ENCODE data around the gene CCNL2.
"Not testable (repeated sequence)": the region's sequence is repeated elsewhere in the genome, so short reads cannot be mapped to it uniquely, and the experiment has no call there.

The CCNL2 gene

DNA sequence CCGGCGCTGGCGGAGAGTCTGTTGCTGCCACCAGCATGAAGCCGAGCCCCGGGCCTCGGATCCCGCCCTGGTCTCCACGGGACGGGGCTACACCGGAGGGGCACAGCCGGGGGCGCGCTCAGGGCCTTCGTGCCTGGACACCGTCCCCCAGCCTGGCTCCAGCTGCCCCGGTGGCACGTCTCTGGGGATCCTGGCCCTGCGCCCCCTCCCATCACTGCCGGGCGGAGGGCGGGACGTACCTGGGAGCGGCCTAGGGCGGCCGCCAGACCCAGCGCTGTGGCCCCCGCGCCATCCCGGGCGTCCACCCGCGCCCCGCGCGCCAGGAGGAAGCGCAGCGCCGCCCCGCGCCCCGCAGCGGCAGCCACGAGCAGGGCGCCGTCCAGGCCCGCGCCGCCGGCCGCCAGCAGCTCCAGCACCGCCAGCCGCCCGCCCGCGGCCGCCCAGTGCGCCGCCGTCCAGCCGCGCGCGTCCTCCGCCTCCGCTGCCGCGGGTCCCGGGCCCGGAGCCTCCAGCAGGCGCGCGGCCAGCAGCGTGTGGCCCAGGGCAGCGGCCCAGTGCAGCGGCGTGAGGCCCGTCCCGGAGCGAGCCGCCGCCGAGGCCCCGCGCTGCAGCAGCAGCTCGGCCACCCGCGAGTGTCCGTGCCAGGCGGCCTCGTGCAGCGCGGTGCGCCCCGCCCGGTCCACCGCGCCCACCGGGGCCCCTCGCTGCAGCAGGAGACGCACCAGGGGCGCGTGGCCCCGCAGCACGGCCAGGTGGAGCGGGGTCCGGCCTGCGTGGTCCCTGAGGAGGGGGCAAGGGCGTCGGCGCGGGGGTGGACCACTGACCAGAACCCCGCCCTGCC, 20.9 kb upstream of the CCNL2 start:
- DNase-seq (ENCODE audit: low read depth in 2 of 2), result no peak

DNA sequence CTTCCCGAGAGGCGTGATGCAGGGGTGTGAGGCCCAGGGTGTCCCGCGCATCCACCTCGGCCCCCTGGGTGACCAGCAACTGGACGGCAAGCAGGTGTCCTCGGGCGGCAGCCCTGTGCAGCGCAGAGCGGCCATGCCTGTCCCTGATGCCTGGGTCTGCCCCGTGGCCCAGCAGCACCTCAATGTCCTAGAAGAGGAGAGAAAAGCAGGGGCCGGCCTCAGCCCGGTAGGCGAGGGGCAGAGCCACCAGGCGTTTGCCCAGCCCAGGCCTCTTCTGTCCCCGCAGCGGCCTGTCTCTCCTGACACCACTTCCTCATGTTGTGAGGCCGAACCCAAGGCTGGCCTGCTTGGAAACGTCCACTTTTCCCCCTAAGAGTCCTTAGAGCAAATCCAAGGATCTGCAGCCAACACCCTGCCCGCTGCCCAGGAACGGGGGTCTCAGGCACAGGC, 20.3 kb upstream of the CCNL2 start:
- DNase-seq (ENCODE audit: low read depth in 2 of 2), result no peak

DNA sequence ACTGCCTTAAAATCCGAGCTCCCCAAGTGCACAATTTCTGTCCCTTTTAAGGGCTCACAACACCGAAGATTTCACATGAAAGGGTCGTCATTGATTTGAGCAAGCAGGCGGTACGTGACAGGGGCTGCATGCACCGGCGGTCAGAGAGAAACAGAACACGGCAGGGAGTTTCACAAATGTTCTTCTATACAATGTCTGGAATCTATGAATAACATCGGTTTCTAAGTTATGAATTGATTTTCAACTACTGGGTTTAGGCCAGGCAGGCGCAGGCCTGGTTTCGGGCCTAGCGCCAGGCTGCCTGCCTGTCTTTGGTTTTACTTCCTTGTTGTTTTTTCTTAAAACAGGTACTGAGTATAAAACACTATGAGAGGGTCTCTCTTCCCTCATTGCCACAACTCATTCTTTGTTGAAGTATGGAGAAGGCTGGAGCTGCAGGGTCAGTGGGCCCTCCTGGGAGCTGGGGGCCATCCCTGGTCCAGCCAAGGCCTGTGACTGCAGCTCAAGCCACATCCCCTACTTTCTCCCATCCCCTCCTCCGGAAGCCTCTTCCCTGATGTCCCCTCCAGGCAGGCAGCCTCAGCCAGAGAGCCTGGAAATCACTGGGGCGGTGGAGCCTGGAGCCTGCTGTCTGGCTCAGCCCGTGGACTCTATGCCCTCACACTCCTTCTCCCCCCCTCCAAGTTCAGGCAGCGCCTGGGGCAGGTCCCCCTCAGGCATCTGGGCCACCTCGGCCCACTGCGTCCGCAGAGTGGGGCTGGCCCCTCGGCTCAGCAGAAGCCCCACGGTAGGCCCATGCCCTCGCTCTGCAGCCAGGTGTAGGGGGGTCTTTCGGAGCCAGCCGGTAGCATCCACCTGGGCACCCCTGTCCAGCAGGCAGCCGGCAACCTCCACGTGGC, 19.6 kb upstream of the CCNL2 start:
- no peak for DNase-seq (ENCODE audit: low read depth in 2 of 2)

DNA sequence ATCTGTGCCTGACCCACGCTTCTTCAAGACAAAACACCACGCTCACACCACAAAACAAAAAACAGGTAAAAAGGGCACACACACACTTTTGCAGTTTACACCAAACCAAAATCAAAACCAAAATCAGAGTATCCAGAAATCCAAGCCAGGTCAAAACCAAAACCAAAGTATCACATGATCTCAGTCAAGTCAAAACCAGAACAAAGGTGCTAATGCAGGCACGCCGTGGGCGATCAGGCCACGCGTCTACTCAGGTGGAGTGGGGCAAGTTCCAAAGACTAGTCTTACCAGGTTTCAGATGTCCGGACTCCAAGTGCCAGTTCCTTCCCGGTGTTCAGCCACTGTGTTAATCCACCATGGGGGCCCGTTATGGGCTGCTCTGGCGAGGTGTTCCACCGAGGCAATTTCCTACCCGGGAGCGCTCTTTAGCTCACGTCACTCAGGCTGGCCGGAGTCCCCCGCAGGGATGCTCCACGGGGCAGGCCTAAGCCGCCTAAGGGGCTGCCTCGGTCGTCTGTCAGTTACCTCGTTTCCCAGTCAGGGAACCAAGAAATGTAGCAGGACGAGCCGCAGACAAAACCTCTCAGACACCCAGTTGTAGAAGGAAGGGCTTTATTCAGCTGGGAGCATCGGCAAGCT, 18.8 kb upstream of the CCNL2 start:
- not testable (repeated sequence) for DNase-seq (ENCODE audit: low read depth in 2 of 2)

DNA sequence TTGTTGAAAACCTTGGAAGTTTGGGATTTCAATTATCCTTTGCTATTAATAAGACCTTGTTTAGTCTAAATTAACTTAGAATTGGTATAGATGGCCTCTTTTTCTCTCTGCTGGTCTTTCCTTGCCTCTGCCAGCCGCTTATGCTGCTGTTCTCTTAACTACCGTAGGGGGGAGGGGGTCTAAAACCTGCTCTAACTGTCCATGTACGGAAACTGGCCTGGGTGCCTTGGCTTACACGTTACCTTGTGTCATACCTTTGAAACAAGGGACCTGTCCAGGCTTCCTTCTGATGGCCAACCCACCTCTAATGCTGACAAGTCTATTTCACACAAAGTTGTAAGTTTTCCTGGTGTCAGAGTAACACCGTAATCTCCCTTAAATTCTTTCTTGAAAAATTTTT, 18.3 kb upstream of the CCNL2 start:
- DNase-seq (ENCODE audit: low read depth in 2 of 2), result not testable (repeated sequence)

DNA sequence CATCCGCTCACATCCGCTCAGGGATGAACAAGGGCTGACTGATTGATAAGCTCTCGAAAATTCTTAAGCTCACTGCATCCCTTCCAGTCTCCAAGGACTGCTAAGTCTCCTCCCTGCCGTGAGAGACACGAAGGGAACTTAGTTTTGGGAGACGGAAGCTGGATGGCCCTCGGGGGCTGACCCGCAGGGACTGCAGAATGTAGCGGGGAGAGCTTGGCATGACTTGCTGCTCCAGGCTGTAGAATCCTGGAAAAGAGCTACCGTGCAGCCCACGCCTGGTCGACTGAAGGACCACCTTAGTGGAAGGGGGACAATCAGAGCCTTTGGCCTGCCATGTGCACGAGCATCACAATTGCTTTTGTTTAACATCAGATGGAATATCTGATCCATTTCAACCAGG, 16.6 kb upstream of the CCNL2 start:
- no peak for DNase-seq (ENCODE audit: low read depth in 2 of 2)

DNA sequence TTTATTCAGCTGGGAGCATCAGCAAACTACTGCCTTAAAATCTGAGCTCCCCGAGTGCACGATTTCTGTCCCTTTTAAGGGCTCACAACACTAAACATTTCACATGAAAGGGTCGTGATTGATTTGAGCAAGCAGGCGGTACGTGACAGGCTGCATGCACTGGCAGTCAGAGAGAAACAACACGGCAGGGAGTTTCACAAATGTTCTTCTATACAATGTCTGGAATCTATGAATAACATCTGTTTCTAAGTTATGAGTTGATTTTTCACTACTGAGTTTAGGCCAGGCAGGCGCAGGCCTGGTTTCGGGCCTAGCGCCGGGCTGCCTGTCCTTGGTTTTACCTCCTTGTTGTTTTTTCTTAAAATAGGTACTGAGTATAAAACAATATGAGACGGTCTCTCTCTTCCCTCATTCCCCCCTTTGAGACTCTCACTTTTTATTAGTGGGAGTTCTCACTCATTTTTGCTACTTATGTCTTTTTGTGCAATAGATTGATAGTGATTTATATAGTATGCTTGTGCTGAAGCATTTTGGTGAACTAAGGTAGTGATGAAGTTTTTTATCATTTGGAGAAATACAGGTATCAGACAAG, 13.3 kb upstream of the CCNL2 start:
- DNase-seq (ENCODE audit: low read depth in 2 of 2), result not testable (repeated sequence)

DNA sequence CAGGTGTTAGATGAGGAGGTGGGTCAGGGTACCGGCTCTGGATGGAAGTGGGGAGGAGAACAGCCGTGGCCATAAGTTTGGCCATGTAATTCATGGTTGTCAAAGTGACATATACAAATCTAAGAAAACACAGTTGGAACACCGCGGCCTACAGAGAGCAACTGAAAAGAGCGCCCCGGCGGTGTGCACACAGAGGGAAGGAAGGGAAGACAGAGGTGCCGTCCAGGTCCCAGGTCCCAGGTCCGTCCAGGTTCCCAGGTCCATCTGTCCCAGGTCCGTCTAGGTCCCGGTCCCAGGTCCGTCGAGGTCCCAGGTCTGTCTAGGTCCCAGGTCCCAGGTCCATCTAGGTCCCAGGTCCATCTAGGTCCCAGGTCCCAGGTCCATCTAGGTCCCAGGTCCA, 12.5 kb upstream of the CCNL2 start:
- DNase-seq (ENCODE audit: low read depth in 2 of 2), result no peak

DNA sequence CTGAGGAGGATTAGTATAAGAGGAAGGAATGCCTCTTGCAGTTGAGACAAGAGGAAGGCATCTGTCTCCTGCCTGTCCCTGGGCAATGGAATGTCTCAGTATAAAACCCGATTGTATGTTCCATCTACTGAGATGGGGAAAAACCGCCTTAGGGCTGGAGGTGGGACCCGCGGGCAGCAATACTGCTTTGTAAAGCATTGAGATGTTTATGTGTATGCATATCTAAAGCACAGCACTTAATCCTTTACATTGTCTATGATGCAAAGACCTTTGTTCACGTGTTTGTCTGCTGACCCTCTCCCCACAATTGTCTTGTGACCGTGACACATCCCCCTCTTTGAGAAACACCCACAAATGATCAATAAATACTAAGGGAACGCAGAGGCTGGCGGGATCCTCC, 11.1 kb upstream of the CCNL2 start:
- not testable (repeated sequence) for DNase-seq (ENCODE audit: low read depth in 2 of 2)

DNA sequence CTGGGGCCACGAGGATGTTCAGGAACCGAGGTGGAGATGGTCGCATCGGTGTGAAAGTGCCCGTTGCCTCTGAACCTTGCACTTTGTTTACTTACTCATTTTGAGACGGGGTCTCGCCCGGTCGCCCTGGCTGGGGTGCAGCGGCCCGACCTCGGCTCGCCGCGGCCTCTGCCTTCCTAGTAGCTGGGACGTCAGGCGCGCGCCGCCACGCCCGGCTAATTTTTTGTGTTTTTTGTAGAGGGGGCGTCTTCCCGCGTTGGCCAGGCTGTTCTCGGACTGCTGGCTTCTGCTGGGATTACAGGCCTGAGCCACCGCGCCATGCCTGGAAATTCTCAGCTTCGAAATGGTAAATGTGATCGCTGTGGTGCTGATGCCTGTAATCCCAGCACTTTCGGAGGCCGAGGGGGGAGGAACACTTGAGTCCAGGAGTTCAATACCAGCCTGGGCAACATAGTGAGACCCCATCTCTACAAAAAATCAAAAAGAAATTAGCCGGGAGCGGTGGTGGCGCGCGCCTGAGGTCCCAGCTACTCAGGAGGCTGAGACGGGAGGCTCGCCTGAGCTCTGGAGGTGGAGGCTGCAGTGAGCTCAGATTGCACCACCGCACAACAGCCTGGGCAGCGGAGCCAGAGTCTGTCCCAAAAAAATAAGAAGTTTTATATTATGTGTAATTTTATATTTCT, 8.6 kb upstream of the CCNL2 start:
- no peak for DNase-seq (ENCODE audit: low read depth in 2 of 2)

DNA sequence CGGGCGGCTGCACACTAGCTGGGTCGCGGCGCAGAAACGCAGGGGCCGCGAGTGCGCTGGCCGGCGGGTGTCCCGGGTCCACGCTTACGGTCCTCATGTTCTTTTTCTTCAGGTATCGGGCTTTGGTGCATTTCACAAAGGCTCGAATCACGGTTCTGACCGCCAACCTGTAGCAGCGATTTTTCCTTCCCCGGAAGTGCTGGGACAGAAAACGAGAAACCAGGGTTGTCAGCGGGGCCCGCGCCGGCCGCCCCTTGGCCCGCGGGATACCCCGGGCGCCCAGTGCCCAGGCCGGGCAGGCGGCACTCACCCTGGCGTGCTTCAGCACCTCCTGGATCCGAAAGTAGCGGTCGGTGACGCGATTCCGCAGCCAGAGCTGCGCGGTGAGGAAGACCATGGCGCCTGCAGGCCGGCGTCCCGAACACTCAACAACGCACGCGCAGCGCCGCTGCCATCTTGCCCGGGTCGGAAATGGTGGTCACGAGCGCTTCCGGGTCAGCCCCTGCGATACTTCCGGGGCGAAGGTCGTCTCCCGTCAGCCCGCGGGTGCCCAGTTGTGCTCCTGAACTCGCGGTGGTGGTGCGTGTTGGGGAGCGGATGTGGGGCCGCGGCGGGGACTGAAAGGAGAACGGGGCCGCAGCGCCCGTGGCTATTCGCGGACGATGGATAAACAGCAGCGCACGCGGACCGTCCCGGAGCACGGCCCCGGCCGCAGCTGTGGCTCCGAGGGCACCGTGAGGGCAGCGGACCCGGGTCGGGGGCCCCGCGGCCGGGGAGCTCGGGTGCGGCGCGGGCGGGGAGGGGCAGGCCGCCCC, 7.9 kb upstream of the CCNL2 start, which contains the start of gene MRPL20:
Gene MRPL20, minus strand, starts transcription at position 473 of the 815 bp plus-strand sequence. Its CDS starts 76 bp downstream, at position 397.
- DNase-seq (ENCODE audit: low read depth in 2 of 2), result peak; percentile 89 to 92

DNA sequence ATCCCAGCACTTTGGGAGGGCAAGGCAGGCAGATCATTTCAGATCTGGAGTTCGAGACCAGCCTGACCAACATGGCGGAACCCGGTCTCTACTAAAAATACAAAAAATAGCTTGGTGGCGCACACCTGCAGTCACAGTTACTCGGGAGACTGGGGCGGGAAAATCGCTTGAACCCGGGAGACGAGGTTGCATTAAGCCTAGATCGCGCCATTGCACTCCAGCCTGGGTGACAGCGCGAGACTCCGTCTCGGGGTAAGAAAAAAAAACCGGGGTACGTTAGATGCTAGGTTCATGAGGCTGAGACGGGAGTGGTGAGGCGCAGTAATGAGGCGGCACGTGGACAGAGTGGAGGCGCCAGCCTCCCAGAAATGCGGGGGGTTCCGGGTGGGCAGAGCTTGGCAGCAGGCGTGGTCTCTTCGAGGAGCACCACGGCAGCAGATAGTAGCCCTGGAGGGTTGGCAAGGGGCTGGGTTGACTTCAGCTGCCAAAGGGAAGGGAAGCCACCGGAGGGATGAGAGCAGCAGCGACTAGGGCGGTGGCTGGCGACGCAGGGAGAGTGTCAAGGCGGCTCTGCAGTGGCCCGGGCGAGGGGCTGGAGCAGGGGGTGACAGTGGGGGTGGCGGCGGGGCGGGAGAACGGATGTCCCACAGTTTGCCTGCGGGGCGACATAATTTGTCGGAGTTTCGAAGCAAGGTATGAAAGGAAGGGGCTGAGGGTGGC, 7.1 kb upstream of the CCNL2 start:
- no peak for DNase-seq (ENCODE audit: low read depth in 2 of 2)

DNA sequence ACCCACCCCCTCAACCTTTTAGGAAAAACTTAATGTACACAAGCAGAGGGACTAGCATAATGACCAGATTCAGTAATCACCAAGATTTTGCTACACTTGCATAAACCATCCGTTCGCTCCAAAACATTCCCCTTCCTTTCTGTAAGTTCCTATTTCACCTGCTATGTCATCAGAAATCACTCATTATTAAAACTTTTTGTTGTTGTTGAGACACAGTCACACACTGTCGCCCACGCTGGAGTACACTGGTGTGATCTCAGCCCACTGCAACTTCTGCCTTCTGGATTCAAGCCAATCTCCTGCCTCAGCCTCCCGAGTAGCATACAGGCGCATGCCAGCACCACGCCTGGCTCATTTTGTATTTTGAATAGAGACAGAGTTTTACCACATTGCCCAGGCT, 4.5 kb upstream of the CCNL2 start:
- DNase-seq (ENCODE audit: low read depth in 2 of 2), result no peak

DNA sequence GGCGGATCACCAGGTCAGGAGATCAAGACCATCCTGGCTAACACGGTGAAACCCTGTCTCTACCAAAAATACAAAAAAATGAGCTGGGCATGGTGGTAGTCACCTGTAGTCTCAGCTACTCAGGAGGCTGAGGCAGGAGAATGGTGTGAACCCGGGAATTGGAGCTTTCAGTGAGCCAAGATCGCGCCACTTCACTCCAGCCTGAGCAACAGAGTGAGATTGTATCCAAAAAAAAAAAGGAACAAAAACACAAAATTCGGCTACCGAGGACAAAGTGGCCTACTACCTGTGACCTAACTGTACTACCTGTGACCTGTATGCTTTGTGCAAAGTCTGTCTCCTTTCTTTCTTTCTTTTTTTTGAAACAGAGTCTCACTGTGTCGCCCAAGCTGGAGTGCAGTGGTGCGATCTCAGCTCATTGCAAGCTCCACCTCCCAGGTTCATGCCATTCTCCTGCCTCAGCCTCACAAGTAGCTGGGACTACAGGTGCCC, 3.8 kb upstream of the CCNL2 start:
- DNase-seq (ENCODE audit: low read depth in 2 of 2), result not testable (repeated sequence)

DNA sequence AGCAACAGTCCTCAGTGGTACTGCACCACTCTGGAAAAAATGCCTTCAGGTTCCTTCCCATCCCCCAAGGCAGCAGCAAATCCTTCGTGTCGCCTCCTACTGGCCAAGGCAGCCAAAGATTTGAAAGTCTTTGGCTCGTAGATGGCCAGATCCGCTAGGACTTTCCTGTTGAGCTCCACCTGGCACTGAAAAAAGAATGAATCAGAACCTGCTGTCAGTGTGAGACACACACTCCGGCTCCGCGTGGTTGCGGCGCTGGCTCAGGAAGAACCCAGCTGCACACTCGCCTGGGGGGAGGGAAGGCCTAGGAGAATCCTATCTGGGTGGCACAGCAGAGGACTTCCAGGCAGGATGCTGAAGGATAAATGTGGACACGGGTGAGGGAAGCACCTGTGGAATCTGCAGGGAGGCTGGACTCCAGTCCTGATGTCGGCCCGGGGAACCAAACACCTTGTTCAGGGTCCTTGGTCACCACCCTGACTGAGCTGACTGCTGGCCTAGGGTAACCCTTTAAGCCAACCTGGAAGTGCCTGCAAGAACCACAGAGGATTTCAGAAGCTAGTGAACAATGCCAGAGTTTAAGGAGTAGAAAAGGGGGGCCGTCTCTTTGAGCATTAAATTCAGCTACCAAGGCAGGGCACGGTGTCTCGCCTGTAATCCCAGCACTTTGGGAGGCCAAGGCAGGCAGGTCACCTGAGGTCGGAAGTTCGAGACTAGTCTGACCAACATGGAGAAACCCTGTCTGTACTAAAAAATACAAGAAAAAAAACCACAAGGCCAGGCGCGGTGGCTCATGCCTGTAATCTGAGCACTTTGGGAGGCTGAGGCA, 3.2 kb upstream of the CCNL2 start:
- peak in 1 of 2 donors; percentile 23 for DNase-seq (ENCODE audit: low read depth in 2 of 2)

DNA sequence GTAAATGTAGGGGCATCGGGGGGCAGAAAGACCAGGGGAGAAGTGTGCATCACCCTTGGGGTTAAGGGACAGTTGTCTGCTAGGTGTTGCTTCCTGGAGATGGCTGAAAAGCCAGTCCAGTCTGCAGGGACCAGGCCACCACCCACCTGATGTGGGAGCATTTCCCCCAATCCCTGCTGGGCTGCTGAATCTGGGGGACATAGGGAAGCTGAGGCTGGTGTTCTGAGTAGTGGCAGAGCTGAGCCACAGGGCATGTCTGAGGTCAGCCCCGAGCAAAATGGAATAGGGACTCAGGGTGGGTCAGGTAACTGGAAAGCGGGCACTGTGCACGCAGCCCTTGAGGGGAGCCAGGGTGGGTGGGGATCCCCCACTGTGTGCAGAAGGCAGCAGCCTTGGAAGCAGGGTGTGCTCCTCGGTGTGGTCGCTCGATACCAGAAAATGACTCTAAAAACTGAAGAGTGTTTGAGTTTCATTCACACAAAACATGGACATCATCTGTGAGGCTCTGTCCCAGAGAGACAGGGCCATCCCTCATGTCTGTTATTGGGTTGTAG, 2.4 kb upstream of the CCNL2 start:
- DNase-seq (ENCODE audit: low read depth in 2 of 2), result no peak

DNA sequence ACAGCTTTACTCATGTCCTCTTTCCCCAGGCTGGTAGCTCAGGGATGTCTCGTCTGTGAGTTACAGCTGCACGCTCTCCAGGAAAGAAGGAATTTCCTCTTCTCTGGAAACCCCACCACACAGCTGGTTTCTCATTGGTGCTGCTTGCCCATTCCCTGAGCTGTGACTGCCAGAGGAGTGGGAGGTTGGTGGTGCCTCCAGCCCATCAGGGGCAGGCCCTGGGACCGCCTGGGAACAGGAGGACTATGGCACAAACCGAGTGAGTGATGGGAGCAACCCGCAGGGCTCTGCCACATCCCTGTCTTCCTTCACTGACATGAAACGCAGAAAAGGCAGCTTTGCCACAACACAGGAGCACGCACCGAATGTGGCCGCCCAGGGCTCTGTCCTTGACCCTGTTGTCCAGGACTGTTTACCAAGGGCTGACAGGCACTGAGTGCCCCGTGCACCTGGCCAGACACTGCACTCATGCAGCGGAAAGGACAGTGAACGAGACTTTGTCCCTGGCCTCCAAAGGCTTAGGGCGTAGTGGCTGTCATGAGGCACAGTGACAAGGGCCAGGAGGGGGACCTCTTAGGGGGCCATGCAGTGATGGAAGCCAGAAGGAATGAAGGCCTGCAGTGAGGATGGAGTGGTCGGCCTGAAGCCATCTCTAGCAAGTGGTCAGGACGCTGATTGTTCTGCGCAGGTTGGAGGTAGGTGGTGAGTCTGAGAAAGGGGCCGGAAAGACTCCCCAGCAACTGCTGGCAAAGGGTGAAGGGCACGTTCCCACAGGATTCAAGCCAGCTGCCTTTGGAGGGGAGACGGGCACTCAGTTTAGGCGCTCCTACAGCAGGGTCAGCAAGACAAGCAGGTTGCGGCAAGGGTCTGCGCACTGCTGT, 1.7 kb upstream of the CCNL2 start:
- no peak for DNase-seq (ENCODE audit: low read depth in 2 of 2)
